ENCODE measurements around the gene NFE2.

- TF ChIP-seq CTCF (IDR thresholded peaks at IDR 0.05), result no peak
- no peak for TF ChIP-seq POLR2AphosphoS5 (IDR thresholded peaks at IDR 0.05)
- no peak for TF ChIP-seq POLR2A (IDR thresholded peaks at IDR 0.05)
Measured at GRCh38 chr12:54337854-54338650, 37.2 kb upstream of the NFE2 start.

All from prostate gland (tissue), 2 donors.